MCF 10A (cell line): ENCODE data around the gene GPR180. TPM values are rescaled to one million over a fixed set of nuclear protein-coding genes. Genes with fewer than 3 reads are reported as not detected.

Source experiments
- BruUV-seq: library from RNA; stranded (reverse); fragments of 400-500 nt; replicated peaks from 2 replicates; lab custom pipeline; 2021; lab: Mats Ljungman, UMichigan
- CTCF ChIA-PET: fragments of 300-600 bp; sonication (Branson Sonifier 250); formaldehyde crosslinking; extraction: SDS; loops from one replicate; lab custom pipeline; 2021; ENCODE audit warnings: antibody characterized with exemption, inconsistent platforms; lab: Yijun Ruan, JAX
- POLR2A ChIA-PET: fragments of 300-600, 350-650 bp; sonication (Branson Sonifier 250); formaldehyde crosslinking; extraction: SDS; loops from one replicate; lab custom pipeline; 2020; ENCODE audit warnings: antibody characterized with exemption, inconsistent platforms; lab: Yijun Ruan, JAX
- DNase-seq: peaks from one replicate; pipeline ENCODE4 v3.0.0-alpha.2; 2018; ENCODE audit not compliant: unreplicated experiment
- H3K27ac Mint-ChIP-seq: one replicate; pipeline ENCODE4 v1.8.0; 2022; ENCODE audit warnings: mild to moderate bottlenecking, low read depth, mixed read lengths; ENCODE audit not compliant: unreplicated experiment
- H3K27me3 Mint-ChIP-seq: one replicate; pipeline ENCODE4 v1.8.0; 2022; ENCODE audit warnings: mixed read lengths; ENCODE audit not compliant: insufficient read depth, unreplicated experiment
- H3K36me3 Mint-ChIP-seq: one replicate; pipeline ENCODE4 v1.8.0; 2022; ENCODE audit warnings: mild to moderate bottlenecking, moderate library complexity, mixed read lengths; ENCODE audit not compliant: insufficient read depth, unreplicated experiment
- H3K4me1 Mint-ChIP-seq: one replicate; pipeline ENCODE4 v1.8.0; 2022; ENCODE audit warnings: mixed read lengths; ENCODE audit not compliant: insufficient read depth, unreplicated experiment
- H3K4me3 Mint-ChIP-seq: one replicate; pipeline ENCODE4 v1.8.0; 2022; ENCODE audit warnings: mild to moderate bottlenecking, moderate library complexity, mixed read lengths; ENCODE audit not compliant: unreplicated experiment
- H3K9me3 Mint-ChIP-seq: one replicate; pipeline ENCODE4 v1.8.0; 2022; ENCODE audit warnings: mixed read lengths; ENCODE audit not compliant: unreplicated experiment
- intact Hi-C: fragments of 100-400 bp; cut with micrococcal nuclease; formaldehyde crosslinking; loops from 2 replicates; pipeline ENCODE4 v1.14.1; 2022
- total RNA-seq: library from RNA; stranded (reverse); gene quantifications from 2 replicates; pipeline ENCODE4 v1.2.3, GENCODE V29; 2022
- TF ChIP-seq, protein P1 (sequence below): fragments of 200-600 bp; IDR thresholded peaks from one replicate; pipeline ENCODE4 v1.8.0; 2022; ENCODE audit warnings: antibody characterized with exemption, mild to moderate bottlenecking; ENCODE audit not compliant: unreplicated experiment

The GPR180 gene
- total RNA-seq, 1 experiment from 2014 or later, result 4.9 TPM

DNA sequence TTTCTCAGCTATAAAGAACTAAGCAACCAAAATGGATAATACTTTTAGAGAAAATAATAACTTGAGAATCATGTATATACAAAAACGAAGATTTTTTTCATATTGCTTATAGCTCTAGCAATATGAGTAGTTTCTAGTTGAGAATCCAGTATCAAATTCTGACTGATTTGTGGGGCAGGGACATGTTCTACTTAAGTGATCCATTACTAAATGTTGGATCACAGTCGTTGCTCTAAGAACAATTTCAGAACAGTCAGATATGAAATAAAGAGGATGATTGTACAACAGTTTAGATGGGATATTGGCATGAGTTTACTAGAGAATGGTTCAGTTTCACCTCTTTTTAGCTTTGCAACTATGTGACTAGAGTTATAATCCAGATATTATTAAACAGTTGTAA lies 70.7 kb downstream of the GPR180 start:
- Mint-ChIP-seq H3K27me3 (no peaks in the 10 kb centered on the region), H3K36me3 (no peaks in the 10 kb centered on the region), H3K27ac (no peak overlapping the region), H3K4me1 (no peaks in the 10 kb centered on the region), H3K4me3 (no peak overlapping the region), H3K9me3 (no peaks in the 10 kb centered on the region)
- intact Hi-C loops, result no loop called here
- no peak for DNase-seq
- ChIA-PET POLR2A (no interaction called here), CTCF (interaction anchor here (0.6 to 8.9 kb wide), 6 partner anchors 8 to 1501 kb away, joined by 3 to 113 read pairs (median 4); no protein-coding TSS in a partner anchor)
- TF ChIP-seq, protein P1, sequence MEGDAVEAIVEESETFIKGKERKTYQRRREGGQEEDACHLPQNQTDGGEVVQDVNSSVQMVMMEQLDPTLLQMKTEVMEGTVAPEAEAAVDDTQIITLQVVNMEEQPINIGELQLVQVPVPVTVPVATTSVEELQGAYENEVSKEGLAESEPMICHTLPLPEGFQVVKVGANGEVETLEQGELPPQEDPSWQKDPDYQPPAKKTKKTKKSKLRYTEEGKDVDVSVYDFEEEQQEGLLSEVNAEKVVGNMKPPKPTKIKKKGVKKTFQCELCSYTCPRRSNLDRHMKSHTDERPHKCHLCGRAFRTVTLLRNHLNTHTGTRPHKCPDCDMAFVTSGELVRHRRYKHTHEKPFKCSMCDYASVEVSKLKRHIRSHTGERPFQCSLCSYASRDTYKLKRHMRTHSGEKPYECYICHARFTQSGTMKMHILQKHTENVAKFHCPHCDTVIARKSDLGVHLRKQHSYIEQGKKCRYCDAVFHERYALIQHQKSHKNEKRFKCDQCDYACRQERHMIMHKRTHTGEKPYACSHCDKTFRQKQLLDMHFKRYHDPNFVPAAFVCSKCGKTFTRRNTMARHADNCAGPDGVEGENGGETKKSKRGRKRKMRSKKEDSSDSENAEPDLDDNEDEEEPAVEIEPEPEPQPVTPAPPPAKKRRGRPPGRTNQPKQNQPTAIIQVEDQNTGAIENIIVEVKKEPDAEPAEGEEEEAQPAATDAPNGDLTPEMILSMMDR, result no peak
- no TSS peak for BruUV-seq

DNA sequence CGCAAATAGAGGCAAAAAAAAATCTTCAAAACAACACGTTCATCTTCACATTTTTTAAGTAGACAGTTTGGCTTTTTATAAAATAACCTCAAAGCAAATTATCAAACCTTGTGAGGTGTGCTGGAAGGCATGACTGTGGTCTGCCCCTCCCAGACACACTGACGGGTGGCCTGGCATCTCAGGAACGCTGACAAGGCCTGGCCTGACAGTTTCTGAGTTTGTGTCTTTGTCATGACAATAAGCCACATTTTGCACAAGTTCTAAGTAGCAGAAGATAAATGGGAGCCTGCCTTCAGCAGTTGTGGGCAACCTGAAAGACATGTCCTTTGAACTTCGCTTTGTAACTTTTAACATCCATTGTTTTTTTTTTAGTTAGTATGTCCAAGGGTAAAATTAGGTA lies 72.2 kb downstream of the GPR180 start:
- ChIA-PET POLR2A (no interaction called here), CTCF (interaction anchor here (0.6 to 8.9 kb wide), 16 partner anchors 8 to 751 kb away, joined by 3 to 113 read pairs (median 5); no protein-coding TSS in a partner anchor)
- DNase-seq, result no peak
- no peaks in the 10 kb centered on the region for H3K4me1 Mint-ChIP-seq
- H3K27me3 Mint-ChIP-seq, result no peaks in the 10 kb centered on the region
- TF ChIP-seq, protein P1, result no peak
- BruUV-seq, result no TSS peak
- no peaks in the 10 kb centered on the region for H3K9me3 Mint-ChIP-seq
- H3K27ac Mint-ChIP-seq, result no peak overlapping the region
- no peaks in the 10 kb centered on the region for H3K36me3 Mint-ChIP-seq
- no peak overlapping the region for H3K4me3 Mint-ChIP-seq
- intact Hi-C loops, result loop anchor here (2.0 kb wide), 1 partner anchor 731 kb away; no protein-coding TSS in a partner anchor

DNA sequence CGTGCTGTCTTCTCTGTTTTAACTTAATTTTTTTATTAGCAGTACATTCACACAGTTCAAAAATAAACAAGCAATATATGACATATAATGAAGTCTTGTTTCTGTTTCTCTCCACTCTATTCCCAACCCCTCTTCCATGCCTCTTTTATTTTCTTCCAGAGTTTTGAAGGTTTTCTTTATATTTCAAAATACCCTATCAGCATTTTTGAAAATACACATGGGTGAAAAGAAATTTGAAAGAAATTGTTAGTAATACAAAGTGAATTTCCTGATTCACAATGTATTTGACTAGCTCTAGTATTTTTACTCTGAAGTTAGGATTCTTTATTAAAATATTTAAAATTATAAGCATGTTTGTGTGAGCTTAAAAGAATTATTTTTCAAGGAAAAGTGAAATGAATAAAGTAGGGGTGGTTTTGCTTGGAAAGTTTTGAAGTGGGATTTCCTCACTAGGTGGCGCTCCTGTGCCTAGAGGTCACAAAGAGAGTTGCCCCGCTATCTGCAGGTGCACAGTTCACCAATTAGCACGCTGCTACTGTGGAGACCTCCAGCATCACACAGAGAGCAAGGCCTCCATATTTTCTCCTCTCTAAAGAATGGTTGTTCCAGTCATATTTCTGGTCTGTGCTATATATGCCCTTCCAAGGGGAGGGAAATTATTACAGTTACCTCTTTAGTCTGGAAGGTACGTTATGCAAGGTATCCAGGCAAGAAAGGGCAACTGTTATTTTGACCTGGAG lies 73.1 kb downstream of the GPR180 start:
- intact Hi-C loops, result loop anchor here (1.0 to 2.0 kb wide), 3 partner anchors 54 to 730 kb away; no protein-coding TSS in a partner anchor
- DNase-seq, result peak; percentile 69
- no peaks in the 10 kb centered on the region for H3K4me1 Mint-ChIP-seq
- H3K27ac Mint-ChIP-seq, result no peak overlapping the region
- H3K9me3 Mint-ChIP-seq, result no peaks in the 10 kb centered on the region
- ChIA-PET POLR2A (interaction anchor here (1.1 kb wide), 1 partner anchor 480 kb away, joined by 5 read pairs; no protein-coding TSS in a partner anchor), CTCF (interaction anchor here (0.6 to 8.9 kb wide), 38 partner anchors 9 to 1519 kb away, joined by 3 to 113 read pairs (median 3); no protein-coding TSS in a partner anchor)
- no peak overlapping the region for H3K4me3 Mint-ChIP-seq
- H3K36me3 Mint-ChIP-seq, result no peaks in the 10 kb centered on the region
- BruUV-seq, result no TSS peak
- no peaks in the 10 kb centered on the region for H3K27me3 Mint-ChIP-seq
- TF ChIP-seq, protein P1, result peak; percentile 70

DNA sequence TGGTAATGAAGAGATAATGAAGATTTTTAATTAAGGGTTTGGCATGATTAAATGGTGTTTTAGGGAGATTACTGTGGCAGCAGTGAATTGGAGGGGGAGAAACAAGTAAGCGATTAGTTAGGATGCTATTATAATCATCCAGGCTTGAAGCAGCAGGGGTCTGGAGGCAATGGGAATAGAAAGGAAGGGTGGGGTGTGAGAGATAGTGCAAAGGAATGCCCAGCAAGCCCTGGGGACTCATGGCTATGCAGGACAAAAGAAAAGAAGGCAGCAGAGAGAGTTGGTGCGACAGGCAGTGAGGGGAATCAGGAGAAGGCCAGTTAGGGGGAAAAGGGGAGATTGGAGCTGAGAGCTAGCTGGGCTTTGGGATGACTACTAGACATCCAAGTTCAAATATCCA lies 76.1 kb downstream of the GPR180 start:
- H3K27me3 Mint-ChIP-seq, result no peaks in the 10 kb centered on the region

More for the DNA sequence above, 76.1 kb downstream of the GPR180 start:
- CTCF ChIA-PET, result interaction anchor here (0.8 to 8.9 kb wide), 3 partner anchors 15 to 512 kb away, joined by 3 to 113 read pairs (median 4); no protein-coding TSS in a partner anchor
- Mint-ChIP-seq H3K36me3 (no peaks in the 10 kb centered on the region), H3K27ac (no peak overlapping the region), H3K4me1 (no peaks in the 10 kb centered on the region), H3K9me3 (no peaks in the 10 kb centered on the region), H3K4me3 (no peak overlapping the region)
- TF ChIP-seq, protein P1, result no peak
- intact Hi-C loops, result no loop called here
- no peak for DNase-seq
- BruUV-seq, result no TSS peak
- POLR2A ChIA-PET, result no interaction called here
